Lower leg skin (tissue), 4 donors: ENCODE measurements around the gene HDAC4. TPM values are rescaled to one million over a fixed set of nuclear protein-coding genes. Genes with fewer than 3 reads are reported as not detected.

Source experiments
- DNase-seq, 2 donors: peaks; one replicate each; pipeline ENCODE4 v3.0.0-alpha.2; 2019; ENCODE audit warnings: low spot score in 2 of 2
- H3K4me3 ChIP-seq: fragments of 200-600 bp; sonication (generic); 2 replicates; pipeline ENCODE4 v1.5.1; 2017; ENCODE audit warnings: mild to moderate bottlenecking, low read depth; ENCODE audit not compliant: poor library complexity, severe bottlenecking
- CTCF ChIP-seq, 3 donors: fragments of 450-650 bp; IDR thresholded peaks; one replicate each; pipeline ENCODE4 v1.5.1; 2016; ENCODE audit warnings: antibody characterized with exemption in 3 of 3, mild to moderate bottlenecking in 3 of 3, moderate library complexity in 2 of 3
- POLR2A ChIP-seq, 2 donors: fragments of 450-650 bp; IDR thresholded peaks; one replicate each; pipeline ENCODE4 v1.6.1; 2016 to 2017; ENCODE audit warnings: antibody characterized with exemption in 2 of 2, mild to moderate bottlenecking in 1 of 2, moderate library complexity in 1 of 2
- WGBS, 2 donors: methylation state at CpG; one replicate each; pipeline ENCODE4 v1.1.5; 2018; 5-methylcytosine and 5-hydroxymethylcytosine counted together
- intact Hi-C: fragments of 100-400 bp; cut with DNase I; formaldehyde crosslinking; loops from one replicate; pipeline ENCODE4 v1.15.0; 2023; ENCODE audit warnings: low total_unique reads
- total RNA-seq, 4 donors: library from RNA; depleted of rRNA; stranded (reverse); fragments of >200 nt; gene quantifications; one replicate each; pipeline ENCODE4 v1.1.0, GENCODE V29; 2016

HDAC4 gene
- total RNA-seq, 4 donors from 2014 or later: 27.4 to 85.5 (median 57.9) TPM

GRCh38 chr2:239114119-239114581 lies 286.7 kb downstream of the HDAC4 start:
- H3K4me3 ChIP-seq: no peak overlapping the region
- no peak for TF ChIP-seq POLR2A (IDR thresholded peaks at IDR 0.05)
- no peak for TF ChIP-seq CTCF (IDR thresholded peaks at IDR 0.05)
- 26 to 28% methylated on average over 8 to 9 of the region's 9 CpGs for WGBS, 2 donors
- DNase-seq: no peak
- intact Hi-C loops: no loop called here

GRCh38 chr2:239113615-239114014 lies 287.2 kb downstream of the HDAC4 start:
- intact Hi-C loops: no loop called here
- DNase-seq: no peak
- H3K4me3 ChIP-seq: no peak overlapping the region
- TF ChIP-seq CTCF (IDR thresholded peaks at IDR 0.05) (no peak), POLR2A (IDR thresholded peaks at IDR 0.05) (no peak)
- 36 to 54% methylated on average over 8 of the region's 8 CpGs for WGBS, 2 donors

- TF ChIP-seq POLR2A (IDR thresholded peaks at IDR 0.05) (no peak), CTCF (IDR thresholded peaks at IDR 0.05) (no peak)
- intact Hi-C loops: no loop called here
- DNase-seq: no peak
- no peak overlapping the region for H3K4me3 ChIP-seq
- whole genome bisulfite sequencing, 2 donors: 30 to 46% methylated on average over 12 of the region's 12 CpGs
Measured at GRCh38 chr2:239113171-239113570, 287.6 kb downstream of the HDAC4 start.

- 87% methylated on average over 13 to 14 of the region's 14 CpGs for WGBS, 2 donors
Measured at GRCh38 chr2:239112127-239112774, 288.6 kb downstream of the HDAC4 start.

GRCh38 chr2:239111401-239112100 lies 289.3 kb downstream of the HDAC4 start:
- 88 to 90% methylated on average over 25 to 35 of the region's 36 CpGs for WGBS, 2 donors
- no peak overlapping the region for H3K4me3 ChIP-seq
- TF ChIP-seq POLR2A (IDR thresholded peaks at IDR 0.05): no peak
- no peak for TF ChIP-seq CTCF (IDR thresholded peaks at IDR 0.05)
- intact Hi-C loops: no loop called here
- no peak for DNase-seq

More at GRCh38 chr2:239112127-239112774, 288.6 kb downstream of the HDAC4 start:
- DNase-seq: no peak
- no peak overlapping the region for H3K4me3 ChIP-seq
- intact Hi-C loops: no loop called here
- TF ChIP-seq CTCF (IDR thresholded peaks at IDR 0.05) (no peak), POLR2A (IDR thresholded peaks at IDR 0.05) (no peak)
